ENCODE data around the gene ATP8A2.

DNA sequence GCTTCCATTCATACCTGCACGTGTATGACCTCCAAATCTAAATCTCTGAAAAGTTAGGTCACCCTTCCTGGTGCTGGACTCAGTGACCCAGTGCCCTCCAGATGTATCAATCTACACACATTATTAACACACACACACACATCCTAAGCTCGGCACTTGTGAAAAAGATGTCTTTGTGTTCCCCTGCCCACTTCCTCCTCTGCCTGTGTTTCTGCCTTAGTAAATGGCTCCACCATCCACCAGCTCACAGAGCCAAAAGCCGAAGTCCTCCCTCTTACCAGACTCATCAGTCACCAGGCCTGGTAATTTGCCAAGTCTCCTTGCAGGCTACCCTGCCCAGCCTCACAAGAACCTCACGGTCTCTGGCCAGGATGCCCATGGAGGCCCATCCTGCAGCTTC is 548.5 kb downstream of the ATP8A2 start:
- TF ChIP-seq, protein P1, sequence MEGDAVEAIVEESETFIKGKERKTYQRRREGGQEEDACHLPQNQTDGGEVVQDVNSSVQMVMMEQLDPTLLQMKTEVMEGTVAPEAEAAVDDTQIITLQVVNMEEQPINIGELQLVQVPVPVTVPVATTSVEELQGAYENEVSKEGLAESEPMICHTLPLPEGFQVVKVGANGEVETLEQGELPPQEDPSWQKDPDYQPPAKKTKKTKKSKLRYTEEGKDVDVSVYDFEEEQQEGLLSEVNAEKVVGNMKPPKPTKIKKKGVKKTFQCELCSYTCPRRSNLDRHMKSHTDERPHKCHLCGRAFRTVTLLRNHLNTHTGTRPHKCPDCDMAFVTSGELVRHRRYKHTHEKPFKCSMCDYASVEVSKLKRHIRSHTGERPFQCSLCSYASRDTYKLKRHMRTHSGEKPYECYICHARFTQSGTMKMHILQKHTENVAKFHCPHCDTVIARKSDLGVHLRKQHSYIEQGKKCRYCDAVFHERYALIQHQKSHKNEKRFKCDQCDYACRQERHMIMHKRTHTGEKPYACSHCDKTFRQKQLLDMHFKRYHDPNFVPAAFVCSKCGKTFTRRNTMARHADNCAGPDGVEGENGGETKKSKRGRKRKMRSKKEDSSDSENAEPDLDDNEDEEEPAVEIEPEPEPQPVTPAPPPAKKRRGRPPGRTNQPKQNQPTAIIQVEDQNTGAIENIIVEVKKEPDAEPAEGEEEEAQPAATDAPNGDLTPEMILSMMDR (IDR thresholded peaks at IDR 0.05), result no peak
- no peak for TF ChIP-seq POLR2A (IDR thresholded peaks at IDR 0.05)
